Esophagus (tissue), 2 donors: Measurements from ENCODE around the gene GMEB2. TPM values are rescaled to one million over a fixed set of nuclear protein-coding genes. Genes with fewer than 3 reads are reported as not detected.

ENCODE experiments used
- H3K27ac ChIP-seq, 2 donors: one replicate each; pipeline ENCODE4 v1.5.1; 2013; ENCODE audit warnings: low read depth in 2 of 2, mild to moderate bottlenecking in 2 of 2, inconsistent platforms in 1 of 2, low read length in 1 of 2, moderate library complexity in 1 of 2
- H3K27me3 ChIP-seq, 2 donors: one replicate each; pipeline ENCODE4 v1.6.1; 2013; ENCODE audit warnings: low read length in 2 of 2, control low read depth in 1 of 2, mild to moderate bottlenecking in 1 of 2; ENCODE audit not compliant: insufficient read depth in 2 of 2, control insufficient read depth in 1 of 2
- H3K36me3 ChIP-seq, 2 donors: one replicate each; pipeline ENCODE4 v1.6.1; 2013; ENCODE audit warnings: low read length in 1 of 2; ENCODE audit not compliant: control insufficient read depth in 2 of 2, insufficient read depth in 2 of 2
- H3K4me1 ChIP-seq, 2 donors: one replicate each; pipeline ENCODE4 v1.6.1; 2013; ENCODE audit warnings: low read length in 1 of 2; ENCODE audit not compliant: control insufficient read depth in 2 of 2, insufficient read depth in 2 of 2
- H3K4me3 ChIP-seq, 2 donors: one replicate each; pipeline ENCODE4 v1.5.1; 2013; ENCODE audit warnings: low read length in 2 of 2, mild to moderate bottlenecking in 2 of 2, low read depth in 1 of 2, moderate library complexity in 1 of 2
- H3K9me3 ChIP-seq, 2 donors: one replicate each; pipeline ENCODE4 v1.6.1; 2013; ENCODE audit warnings: mild to moderate bottlenecking in 2 of 2, low read depth in 1 of 2, low read length in 1 of 2, moderate library complexity in 1 of 2; ENCODE audit not compliant: control insufficient read depth in 2 of 2, insufficient read depth in 1 of 2
- WGBS, 2 donors: extraction: QIAGEN DNeasy Blood & Tissue Kit; methylation state at CpG; one replicate each; pipeline ENCODE4 v1.1.7; 2013; 5-methylcytosine and 5-hydroxymethylcytosine counted together
- polyA plus RNA-seq, 2 donors: library from polyadenylated mRNA; stranded (reverse); fragments of 200-250 nt; gene quantifications; one replicate each; pipeline ENCODE4 v1.2.3, GENCODE V29; 2013
- donor health status: healthy with polysubstance abuse.
- donor health status: Bipolar disorder and iron deficiency.

The GMEB2 gene
- polyA plus RNA-seq, 2 donors = 7.6 to 8.8 TPM

GRCh38 chr20:63657937-63658748 is 31.2 kb upstream of the GMEB2 start, which contains the start of gene RTEL1:
Gene RTEL1 (plus strand): TSS chr20:63658312. CDS start chr20:63659403, 1,091 bp downstream.
- H3K4me3 ChIP-seq = peak within 1 kb of the TSS; percentile 83 to 88
- 1 to 3% methylated on average over 72 to 73 of the region's 73 CpGs for WGBS, 2 donors

GRCh38 chr20:63657260-63657936 is 30.5 kb upstream of the GMEB2 start:
- 48 to 53% methylated on average over 31 of the region's 31 CpGs for WGBS, 2 donors
- peaks cover 11 to 22% of the 10 kb centered on the region in 2 donors for H3K4me1 ChIP-seq

More at GRCh38 chr20:63657937-63658748, 31.2 kb upstream of the GMEB2 start, which contains the start of gene RTEL1:
- no peaks in the 10 kb centered on the region for H3K27me3 ChIP-seq
- H3K4me1 ChIP-seq = peaks cover 4 to 18% of the 10 kb centered on the region in 2 donors
- peak within 1 kb of the TSS; percentile 83 to 86 for H3K27ac ChIP-seq
- peaks cover 3 to 19% of the 10 kb centered on the region in 2 donors for H3K36me3 ChIP-seq
- no peaks in the 10 kb centered on the region for H3K9me3 ChIP-seq

GRCh38 chr20:63656451-63656850 is 29.6 kb upstream of the GMEB2 start:
- no peaks in the 10 kb centered on the region for H3K9me3 ChIP-seq
- no peak overlapping the region for H3K4me3 ChIP-seq
- peaks cover 13 to 25% of the 10 kb centered on the region in 2 donors for H3K4me1 ChIP-seq
- H3K27me3 ChIP-seq = no peaks in the 10 kb centered on the region
- no peak overlapping the region for H3K27ac ChIP-seq
- 95 to 99% methylated on average over 3 of the region's 3 CpGs for WGBS, 2 donors
- H3K36me3 ChIP-seq = peaks cover 0 to 4% of the 10 kb centered on the region in 2 donors

More at GRCh38 chr20:63657260-63657936, 30.5 kb upstream of the GMEB2 start:
- Histone ChIP-seq H3K36me3 (peaks cover under 1 to 12% of the 10 kb centered on the region in 2 donors), H3K4me3 (peak overlapping the region; percentile 83 to 88), H3K27ac (peak overlapping the region; percentile 83 to 86), H3K27me3 (no peaks in the 10 kb centered on the region), H3K9me3 (no peaks in the 10 kb centered on the region)

- Histone ChIP-seq H3K4me3 (no peak overlapping the region), H3K27ac (no peak overlapping the region), H3K27me3 (no peaks in the 10 kb centered on the region), H3K9me3 (no peaks in the 10 kb centered on the region), H3K36me3 (no peaks in the 10 kb centered on the region), H3K4me1 (peaks cover 13 to 25% of the 10 kb centered on the region in 2 donors)
- 63 to 66% methylated on average over 4 of the region's 4 CpGs for WGBS, 2 donors
These were observed 28.3 kb upstream of the GMEB2 start for GRCh38 chr20:63655249-63655648.

- Histone ChIP-seq H3K27me3 (no peaks in the 10 kb centered on the region), H3K4me1 (peaks cover 13 to 21% of the 10 kb centered on the region in 2 donors), H3K36me3 (no peaks in the 10 kb centered on the region), H3K9me3 (no peaks in the 10 kb centered on the region), H3K27ac (no peak overlapping the region), H3K4me3 (peak overlapping the region in 1 of 2 donors; percentile 27)
- 44 to 48% methylated on average over 14 to 15 of the region's 15 CpGs for WGBS, 2 donors
These were observed 27.2 kb upstream of the GMEB2 start for GRCh38 chr20:63653974-63654668.

GRCh38 chr20:63653041-63653973 is 26.4 kb upstream of the GMEB2 start, which contains the start of gene STMN3:
Gene STMN3 (minus strand): TSS chr20:63653424. CDS start chr20:63653345, 79 bp downstream.
- WGBS, 2 donors = 1% methylated on average over 62 to 71 of the region's 73 CpGs
- H3K4me3 ChIP-seq = peak within 1 kb of the TSS; percentile 55 to 56

GRCh38 chr20:63652192-63652980 is 25.5 kb upstream of the GMEB2 start:
- Histone ChIP-seq H3K36me3 (no peaks in the 10 kb centered on the region), H3K4me3 (peak overlapping the region; percentile 55 to 56), H3K27me3 (no peaks in the 10 kb centered on the region), H3K9me3 (no peaks in the 10 kb centered on the region), H3K27ac (no peak overlapping the region), H3K4me1 (peaks cover 11 to 13% of the 10 kb centered on the region in 2 donors)
- WGBS, 2 donors = 1% methylated on average over 62 to 91 of the region's 91 CpGs

More at GRCh38 chr20:63653041-63653973, 26.4 kb upstream of the GMEB2 start, which contains the start of gene STMN3:
- H3K9me3 ChIP-seq = no peaks in the 10 kb centered on the region
- H3K4me1 ChIP-seq = peaks cover 13 to 17% of the 10 kb centered on the region in 2 donors
- no peaks in the 10 kb centered on the region for H3K36me3 ChIP-seq
- H3K27me3 ChIP-seq = no peaks in the 10 kb centered on the region
- peak within 1 kb of the TSS in 1 of 2 donors; percentile 35 for H3K27ac ChIP-seq

GRCh38 chr20:63651942-63652191 is 25.0 kb upstream of the GMEB2 start:
- peaks cover 8 to 13% of the 10 kb centered on the region in 2 donors for H3K4me1 ChIP-seq
- no peaks in the 10 kb centered on the region for H3K36me3 ChIP-seq
- 15 to 20% methylated on average over 11 of the region's 11 CpGs for WGBS, 2 donors
- peak overlapping the region; percentile 55 to 56 for H3K4me3 ChIP-seq
- no peaks in the 10 kb centered on the region for H3K27me3 ChIP-seq
- no peaks in the 10 kb centered on the region for H3K9me3 ChIP-seq
- H3K27ac ChIP-seq = peak overlapping the region in 1 of 2 donors; percentile 3
